Ascending aorta (tissue), 2 donors: ENCODE results near the gene EVI5L. TPM values are rescaled to one million over a fixed set of nuclear protein-coding genes. Genes with fewer than 3 reads are reported as not detected.

Source experiments
- DNase-seq, 2 donors: peaks; one replicate each; pipeline ENCODE4 v3.0.0-alpha.2; 2019; ENCODE audit warnings: low spot score in 2 of 2
- H3K27ac ChIP-seq, 2 donors: fragments of 200-600 bp; sonication (generic); one replicate each; pipeline ENCODE4 v1.5.1; 2016 to 2017; ENCODE audit warnings: mild to moderate bottlenecking in 1 of 2
- H3K27me3 ChIP-seq: fragments of 200-600 bp; sonication (generic); one replicate; pipeline ENCODE4 v1.5.1; 2017
- H3K36me3 ChIP-seq, 2 donors: fragments of 200-600 bp; sonication (generic); one replicate each; pipeline ENCODE4 v1.5.1; 2016
- H3K4me1 ChIP-seq, 2 donors: fragments of 200-600 bp; sonication (generic); one replicate each; pipeline ENCODE4 v1.5.1; 2016 to 2017; ENCODE audit warnings: mild to moderate bottlenecking in 1 of 2
- H3K4me3 ChIP-seq, 2 donors: fragments of 200-600 bp; sonication (generic); one replicate each; pipeline ENCODE4 v1.5.1; 2016 to 2017; ENCODE audit warnings: mild to moderate bottlenecking in 1 of 2
- H3K9me3 ChIP-seq, 2 donors: fragments of 200-600 bp; sonication (generic); one replicate each; pipeline ENCODE4 v1.5.1; 2016
- CTCF ChIP-seq, 3 experiments: fragments of 200-600 bp in 2 of 3; fragments of 450-650 bp in 1 of 3; sonication (generic) in 2 of 3; IDR thresholded peaks; one replicate each; pipeline ENCODE4 v1.5.1; 2016 to 2019; ENCODE audit warnings: antibody characterized with exemption in 3 of 3, mild to moderate bottlenecking in 1 of 3, moderate library complexity in 1 of 3
- intact Hi-C: fragments of 100-400 bp; cut with DNase I; formaldehyde crosslinking; loops from one replicate; pipeline ENCODE4 v1.15.1; 2023
- total RNA-seq: library from RNA; depleted of rRNA; stranded (reverse); fragments of >200 nt; gene quantifications from one replicate; pipeline ENCODE4 v1.1.0, GENCODE V29; 2016

The EVI5L gene
- total RNA-seq, 1 donor from 2014 or later = 27.7 TPM

- no peaks in the 10 kb centered on the region for H3K9me3 ChIP-seq
- no peaks in the 10 kb centered on the region for H3K36me3 ChIP-seq
- TF ChIP-seq CTCF (IDR thresholded peaks at IDR 0.05) = no peak
- no peak for DNase-seq
- no peak overlapping the region for H3K27ac ChIP-seq
- intact Hi-C loops = loop anchor here (10.0 kb wide), 1 partner anchor 1079 kb away; no protein-coding TSS in a partner anchor
- no peaks in the 10 kb centered on the region for H3K27me3 ChIP-seq
- no peaks in the 10 kb centered on the region for H3K4me1 ChIP-seq
- no peak overlapping the region for H3K4me3 ChIP-seq
Measured at GRCh38 chr19:7823686-7824301, 6.2 kb upstream of the EVI5L start.

- H3K9me3 ChIP-seq = no peaks in the 10 kb centered on the region
- peak overlapping the region; percentile 31 to 98 for H3K4me3 ChIP-seq
- peaks cover 3 to 9% of the 10 kb centered on the region in 2 donors for H3K4me1 ChIP-seq
- no peak overlapping the region for H3K27ac ChIP-seq
- no peak for TF ChIP-seq CTCF (IDR thresholded peaks at IDR 0.05)
- intact Hi-C loops = loop anchor here (1.0 to 10.0 kb wide), 4 partner anchors 74 to 1084 kb away; partner anchors contain the start of genes ELAVL1 and MAP2K7
- H3K36me3 ChIP-seq = no peaks in the 10 kb centered on the region
- DNase-seq = no peak
- H3K27me3 ChIP-seq = no peaks in the 10 kb centered on the region
Measured at GRCh38 chr19:7829166-7829520, 875 bp upstream of the EVI5L start.

- no peak for TF ChIP-seq CTCF (IDR thresholded peaks at IDR 0.05)
- no peaks in the 10 kb centered on the region for H3K27me3 ChIP-seq
- H3K4me1 ChIP-seq = peaks cover 3 to 9% of the 10 kb centered on the region in 2 donors
- no peaks in the 10 kb centered on the region for H3K9me3 ChIP-seq
- no peak for DNase-seq
- H3K27ac ChIP-seq = no peak overlapping the region
- no peaks in the 10 kb centered on the region for H3K36me3 ChIP-seq
- H3K4me3 ChIP-seq = peak overlapping the region; percentile 69 to 98
- intact Hi-C loops = no loop called here
Measured at GRCh38 chr19:7830272-7830771, 304 bp downstream of the EVI5L start.

GRCh38 chr19:7830823-7831222 is 805 bp downstream of the EVI5L start:
- Histone ChIP-seq H3K27ac (no peak overlapping the region), H3K4me1 (peaks cover 3 to 9% of the 10 kb centered on the region in 2 donors), H3K36me3 (no peaks in the 10 kb centered on the region), H3K27me3 (no peaks in the 10 kb centered on the region), H3K9me3 (no peaks in the 10 kb centered on the region), H3K4me3 (peak overlapping the region; percentile 69 to 98)
- intact Hi-C loops = no loop called here
- TF ChIP-seq CTCF (IDR thresholded peaks at IDR 0.05) = no peak
- no peak for DNase-seq

GRCh38 chr19:7831452-7831851 is 1.4 kb downstream of the EVI5L start:
- Histone ChIP-seq H3K27me3 (no peaks in the 10 kb centered on the region), H3K4me1 (peaks cover 3 to 9% of the 10 kb centered on the region in 2 donors), H3K36me3 (no peaks in the 10 kb centered on the region), H3K9me3 (no peaks in the 10 kb centered on the region), H3K4me3 (peak overlapping the region in 1 of 2 donors; percentile 98), H3K27ac (no peak overlapping the region)
- intact Hi-C loops = no loop called here
- no peak for DNase-seq
- no peak for TF ChIP-seq CTCF (IDR thresholded peaks at IDR 0.05)
